SU-DHL-6 (cell line): ENCODE data around the gene SATB2.

Experiments
- EZH2phosphoT487 ChIP-seq: fragments of 200-600 bp; sonication (generic), shearing (Covaris generic); conservative IDR thresholded peaks from 2 replicates; pipeline ENCODE4 v1.6.1; 2018; ENCODE audit warnings: mild to moderate bottlenecking, antibody characterized with exemption, low read length, moderate library complexity, mixed read lengths
- TF ChIP-seq, protein P1 (sequence below): fragments of 200-600 bp; sonication (generic); IDR thresholded peaks from one replicate; pipeline ENCODE4 v1.5.1; 2017; ENCODE audit warnings: antibody characterized with exemption, mild to moderate bottlenecking, low read length, moderate library complexity; ENCODE audit not compliant: insufficient read depth, poor library complexity, severe bottlenecking

DNA sequence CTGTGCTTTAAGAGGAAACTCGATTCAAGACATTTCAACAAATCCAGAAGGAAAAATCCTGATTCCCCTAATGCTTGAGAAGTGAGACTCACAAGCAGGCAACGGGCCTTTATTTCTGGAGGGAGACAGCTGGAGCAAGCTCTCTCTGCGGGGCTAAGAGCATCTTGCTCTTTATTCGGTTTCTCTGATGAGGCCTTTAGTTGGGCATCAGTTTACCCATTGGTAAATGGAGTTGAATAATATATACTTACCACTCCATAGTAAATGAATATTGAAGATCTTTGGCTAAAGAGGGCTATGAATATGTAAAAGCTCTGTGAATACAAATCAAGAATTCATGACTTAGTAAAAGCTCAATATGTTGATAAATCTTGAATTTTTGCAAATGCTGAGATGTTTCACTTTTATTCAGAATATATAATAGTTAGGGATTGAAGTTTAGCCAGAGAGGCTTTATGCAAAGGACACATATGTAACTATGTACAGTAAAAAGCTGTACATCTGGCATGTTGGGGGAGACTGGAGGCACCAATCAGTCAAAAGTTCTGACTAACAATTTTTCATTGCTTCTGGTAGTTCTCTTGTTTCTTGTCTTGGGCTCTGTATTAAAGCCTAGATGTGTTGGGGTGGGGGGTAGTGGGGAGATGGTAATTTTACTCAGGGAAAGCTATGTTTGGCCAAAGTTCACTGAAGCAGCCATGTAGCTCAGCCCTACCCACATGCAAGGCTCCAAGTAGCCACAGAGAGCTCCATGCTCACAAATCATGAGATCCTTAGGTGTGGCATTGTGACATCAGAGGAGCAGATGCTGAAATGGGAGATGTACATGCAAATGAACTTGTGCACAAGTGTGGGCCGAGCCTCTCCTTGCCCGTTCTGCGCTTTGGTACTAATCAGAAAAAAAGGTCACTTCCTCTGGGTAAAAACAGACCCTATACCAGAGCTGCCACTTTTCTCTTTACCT is 200.2 kb downstream of the SATB2 start:
- TF ChIP-seq, protein P1, sequence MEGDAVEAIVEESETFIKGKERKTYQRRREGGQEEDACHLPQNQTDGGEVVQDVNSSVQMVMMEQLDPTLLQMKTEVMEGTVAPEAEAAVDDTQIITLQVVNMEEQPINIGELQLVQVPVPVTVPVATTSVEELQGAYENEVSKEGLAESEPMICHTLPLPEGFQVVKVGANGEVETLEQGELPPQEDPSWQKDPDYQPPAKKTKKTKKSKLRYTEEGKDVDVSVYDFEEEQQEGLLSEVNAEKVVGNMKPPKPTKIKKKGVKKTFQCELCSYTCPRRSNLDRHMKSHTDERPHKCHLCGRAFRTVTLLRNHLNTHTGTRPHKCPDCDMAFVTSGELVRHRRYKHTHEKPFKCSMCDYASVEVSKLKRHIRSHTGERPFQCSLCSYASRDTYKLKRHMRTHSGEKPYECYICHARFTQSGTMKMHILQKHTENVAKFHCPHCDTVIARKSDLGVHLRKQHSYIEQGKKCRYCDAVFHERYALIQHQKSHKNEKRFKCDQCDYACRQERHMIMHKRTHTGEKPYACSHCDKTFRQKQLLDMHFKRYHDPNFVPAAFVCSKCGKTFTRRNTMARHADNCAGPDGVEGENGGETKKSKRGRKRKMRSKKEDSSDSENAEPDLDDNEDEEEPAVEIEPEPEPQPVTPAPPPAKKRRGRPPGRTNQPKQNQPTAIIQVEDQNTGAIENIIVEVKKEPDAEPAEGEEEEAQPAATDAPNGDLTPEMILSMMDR: no peak
- no peak for TF ChIP-seq EZH2phosphoT487
